NCI-H1436 treated with DMSO at 0.1 percent for 48 hours (cell line): Measurements from ENCODE around the gene KRT35.

Source experiments
- DNase-seq: peaks from one replicate; lab custom pipeline; 2025; lab: John Stamatoyannopoulos, UW

The KRT35 gene

DNA sequence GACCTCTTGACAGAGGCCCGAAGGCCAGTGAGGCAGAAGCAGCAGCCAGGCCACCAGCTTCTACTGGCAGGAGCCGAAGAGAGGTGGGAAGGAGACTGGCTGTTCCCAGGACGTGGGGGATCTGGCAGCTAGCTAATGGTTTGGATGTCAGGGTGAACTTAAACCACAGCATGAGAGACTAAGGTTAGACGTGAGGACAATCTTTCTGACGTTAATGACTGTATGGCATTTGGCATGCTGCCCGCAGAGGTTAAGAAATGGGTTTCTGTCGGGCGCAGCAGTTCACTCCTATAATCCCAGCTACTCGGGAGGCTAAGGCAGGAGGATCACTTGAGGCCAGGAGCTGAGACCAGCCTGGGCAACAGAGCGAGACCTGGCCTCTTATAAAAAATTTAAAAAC, 30.8 kb upstream of the KRT35 start:
- DNase-seq, result no peak

DNA sequence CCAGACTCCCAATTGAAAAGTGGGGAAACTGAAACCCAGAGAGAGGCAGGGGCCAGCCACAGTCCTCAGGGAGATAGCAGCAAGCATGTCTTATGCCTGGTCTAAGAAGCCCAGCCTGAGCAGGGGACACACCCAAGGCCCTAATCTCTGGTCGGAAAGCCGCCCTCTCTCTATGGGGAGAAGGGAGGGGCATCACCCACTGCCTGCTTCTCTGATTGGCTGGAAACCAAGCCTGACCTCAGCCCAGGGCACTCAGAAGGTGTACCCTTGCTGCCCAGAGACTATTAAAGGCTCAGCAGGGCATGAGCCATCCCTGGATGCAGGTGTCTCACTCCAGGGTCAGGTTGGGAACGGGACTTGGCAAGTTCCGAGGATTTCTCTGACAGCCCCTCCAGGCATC, 30.2 kb upstream of the KRT35 start:
- no peak for DNase-seq

- DNase-seq, result no peak
These were observed 29.5 kb upstream of the KRT35 start for GRCh38 chr17:41510251-41511065.

DNA sequence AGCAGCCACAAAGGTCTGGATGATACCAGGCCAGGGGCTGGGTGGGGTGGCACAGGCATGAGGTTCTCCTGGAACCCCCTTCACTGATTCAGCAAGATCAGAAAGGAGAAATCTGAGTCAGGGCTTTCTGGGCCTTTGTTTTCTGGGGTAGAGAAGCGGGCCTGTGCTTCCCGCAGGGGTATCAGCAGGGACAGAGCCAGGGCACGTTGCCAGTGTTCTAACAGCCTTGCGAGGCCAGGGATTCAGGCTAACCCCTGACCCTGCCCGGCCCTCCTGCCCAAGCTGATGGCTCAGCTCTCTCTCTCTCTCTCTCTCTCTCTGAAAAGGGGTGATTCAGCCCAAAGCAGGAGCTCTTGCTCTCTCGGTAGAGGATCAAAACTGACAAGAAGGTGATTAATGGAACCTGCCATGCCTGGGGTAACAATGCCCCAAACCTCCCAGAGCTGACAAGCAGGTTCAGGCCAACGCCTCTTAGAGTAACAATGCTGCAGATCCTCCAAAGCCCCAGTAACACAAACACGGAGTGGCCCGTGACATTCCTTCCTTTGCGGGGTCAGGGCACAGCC, 26.4 kb upstream of the KRT35 start:
- DNase-seq, result no peak

GRCh38 chr17:41505809-41506767, 25.1 kb upstream of the KRT35 start:
- DNase-seq, result no peak

DNA sequence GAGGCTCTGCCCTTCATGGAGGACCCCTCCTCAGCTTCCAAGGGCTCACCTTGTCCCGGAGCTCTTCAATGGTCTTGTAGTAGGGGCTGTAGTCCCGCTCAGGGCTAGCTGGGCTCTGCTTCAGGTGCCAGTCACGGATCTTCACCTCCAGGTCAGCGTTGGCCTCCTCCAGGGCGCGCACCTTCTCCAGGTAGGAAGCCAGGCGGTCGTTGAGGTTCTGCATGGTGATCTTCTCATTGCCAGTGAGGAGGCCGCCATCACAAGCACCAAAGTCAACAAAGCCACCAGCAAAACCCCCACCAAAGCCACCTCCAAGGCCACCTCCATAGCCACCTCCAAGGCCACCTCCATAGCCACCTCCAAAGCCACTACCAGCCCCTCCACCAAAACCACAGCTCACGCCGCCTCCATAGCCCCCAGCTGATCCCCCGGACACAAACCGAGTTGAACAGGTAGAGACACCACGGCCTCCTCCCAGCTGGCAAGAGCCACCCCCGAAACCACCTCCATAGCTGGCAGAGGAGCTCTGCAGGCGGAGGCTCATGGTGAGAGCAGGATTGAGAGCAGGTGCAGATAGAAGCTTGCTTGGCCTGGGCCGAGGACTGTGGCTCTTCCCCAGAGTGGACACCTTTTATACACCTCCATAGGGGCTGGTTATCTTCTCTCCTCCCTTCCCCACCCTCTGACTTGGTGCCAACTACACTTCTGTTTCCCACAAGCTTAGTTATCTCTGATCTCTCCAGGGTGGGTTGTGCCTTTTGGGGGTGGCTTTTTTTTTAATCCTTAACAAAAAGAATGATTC, 24.3 kb upstream of the KRT35 start, which contains the start of gene KRT13:
Gene KRT13 (minus strand): TSS at position 606 of the 802 bp plus-strand sequence. CDS start 62 bp downstream, at position 544.
- no peak for DNase-seq

DNA sequence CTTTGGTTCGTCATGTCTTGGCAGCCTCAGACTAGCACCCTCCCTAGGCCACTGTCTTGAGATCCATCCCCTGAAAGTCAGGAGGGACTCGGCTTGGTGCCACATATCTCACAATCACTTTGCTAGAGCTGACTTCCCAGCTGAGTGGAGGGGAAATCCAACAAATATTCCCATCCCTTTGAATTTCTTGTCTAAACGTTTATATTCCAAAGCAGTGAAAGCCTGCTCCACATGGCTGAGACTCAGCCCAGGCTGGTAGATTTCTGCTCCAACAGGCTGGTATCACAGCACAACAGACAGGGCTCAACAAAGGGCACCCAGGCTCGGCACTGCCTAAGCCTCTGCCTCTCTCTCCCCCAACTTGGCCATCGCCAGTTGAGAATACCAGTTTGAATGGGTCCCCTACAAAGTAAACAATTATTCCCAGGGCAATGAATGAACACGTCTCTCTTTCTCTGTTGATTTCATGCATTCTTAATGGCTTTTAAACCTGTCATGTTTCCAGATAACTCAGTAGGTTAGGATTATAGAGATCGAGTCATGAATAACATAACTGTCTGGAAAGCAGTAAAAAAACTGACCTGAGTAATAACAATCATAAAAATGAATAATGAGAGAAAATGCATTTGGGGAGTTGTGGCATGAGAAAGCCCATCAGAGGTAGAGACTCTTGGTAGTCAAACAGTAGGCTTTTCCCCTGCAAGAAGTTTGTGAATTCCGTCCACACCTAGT, 23.5 kb upstream of the KRT35 start:
- no peak for DNase-seq

DNA sequence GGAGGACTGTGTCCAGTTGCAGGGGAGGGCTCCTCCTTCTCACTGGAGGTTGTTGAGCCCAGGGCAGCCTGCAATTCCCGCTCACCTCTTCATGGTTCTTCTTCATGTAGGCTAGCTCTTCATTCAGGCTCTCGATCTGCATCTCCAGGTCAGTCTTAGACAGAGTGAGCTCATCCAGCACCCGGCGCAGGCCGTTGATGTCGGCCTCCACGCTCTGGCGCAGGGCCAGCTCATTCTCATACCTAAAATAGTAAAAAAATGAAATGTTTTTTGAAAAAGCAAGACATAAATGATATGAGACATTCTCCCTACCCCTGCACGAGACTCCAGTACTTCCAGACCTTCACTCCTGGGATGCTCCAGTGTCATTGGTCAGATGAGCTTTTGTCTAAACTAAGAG, 22.3 kb upstream of the KRT35 start:
- no peak for DNase-seq

DNA sequence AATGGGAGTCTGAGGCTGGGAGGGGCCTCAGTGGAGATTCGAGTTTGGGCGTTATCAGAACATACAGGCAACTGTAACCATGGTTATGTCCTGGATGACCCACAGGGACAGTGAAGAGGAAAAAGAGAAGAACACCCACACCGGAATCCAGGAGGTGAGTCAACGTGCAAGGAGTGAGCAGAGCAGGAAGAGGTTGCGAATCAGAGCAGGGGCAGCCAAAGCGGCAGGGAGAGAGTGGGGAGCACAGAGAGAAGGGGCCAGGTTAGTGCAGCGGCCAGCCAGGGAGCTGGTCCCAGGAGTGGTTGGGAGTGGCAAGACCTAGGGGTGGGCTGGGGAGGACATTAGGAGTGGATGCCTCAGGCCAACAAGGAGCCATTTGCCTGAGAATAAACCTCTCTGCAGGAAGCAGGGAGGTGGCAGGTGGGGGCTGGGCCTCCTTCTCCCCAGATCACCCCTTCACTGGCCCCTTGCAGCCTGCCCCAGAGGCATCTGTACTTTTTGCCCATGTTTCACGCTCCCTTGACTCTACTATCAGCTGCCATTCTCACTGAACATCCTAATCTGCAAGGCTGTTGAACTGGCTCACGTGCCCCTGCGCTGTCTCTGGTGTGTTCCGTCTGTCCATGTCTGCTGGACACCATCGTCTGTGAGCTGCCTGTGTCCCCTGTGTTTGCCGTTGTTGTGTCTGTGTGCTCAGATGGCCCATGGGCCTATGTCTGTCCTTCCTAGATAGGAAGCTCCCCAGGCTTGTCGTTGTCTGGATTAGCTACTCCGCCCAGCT, 19.4 kb upstream of the KRT35 start:
- DNase-seq, result no peak

DNA sequence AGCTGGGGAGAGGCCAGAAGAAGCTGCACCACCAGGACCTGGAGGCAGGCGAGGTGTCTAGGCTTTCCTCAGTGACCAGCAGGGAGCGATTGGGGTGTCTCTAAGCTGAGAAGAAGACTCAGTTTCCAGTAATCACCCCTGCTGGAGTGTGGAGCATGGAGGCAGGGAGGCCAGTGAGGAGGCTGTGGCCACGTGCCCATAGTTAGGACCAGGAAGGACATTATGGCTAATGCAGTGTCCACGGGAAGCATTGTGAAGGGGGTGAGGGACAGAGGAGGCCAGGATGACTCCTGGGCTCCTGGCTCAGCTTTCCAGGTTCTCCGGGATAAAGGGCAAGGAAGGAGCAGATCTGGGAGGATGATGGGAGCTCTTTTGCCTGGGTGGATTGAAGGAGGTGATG, 18.8 kb upstream of the KRT35 start:
- DNase-seq, result no peak

- DNase-seq, result no peak
These were observed 17.3 kb upstream of the KRT35 start for GRCh38 chr17:41498276-41498675.

DNA sequence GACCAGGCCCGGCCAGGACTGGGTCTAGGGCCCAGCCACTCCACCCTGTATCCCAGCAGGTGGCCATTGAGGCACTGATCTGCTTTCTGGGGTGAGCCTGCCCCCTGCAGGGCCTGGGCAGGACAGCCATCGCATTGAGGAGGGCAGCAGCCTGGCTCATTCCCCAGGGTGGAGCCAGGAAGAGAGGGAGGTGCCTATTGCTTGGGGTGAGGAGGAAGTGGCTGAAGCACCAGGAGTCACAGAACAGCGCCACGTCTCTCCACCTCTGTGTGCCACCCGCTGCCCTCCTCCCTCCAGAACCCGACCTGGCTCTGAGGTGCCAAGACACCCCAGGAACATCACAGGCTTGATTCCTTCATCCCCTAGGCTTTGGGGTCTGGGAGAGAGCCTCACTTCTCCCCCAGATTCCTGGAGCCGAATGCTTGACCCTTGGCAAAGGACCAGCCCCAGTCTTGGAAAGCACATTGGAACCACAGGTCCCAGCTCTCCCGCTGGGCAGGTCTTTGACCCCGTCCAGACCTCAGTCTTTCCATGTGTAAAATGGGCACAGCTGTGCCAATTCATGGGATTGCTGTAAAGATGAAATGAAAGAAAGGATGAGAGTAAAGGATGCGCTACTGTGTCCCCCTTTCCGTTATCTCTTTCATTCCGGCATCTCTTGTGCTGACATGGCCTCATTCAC, 16.0 kb upstream of the KRT35 start:
- peak; percentile 77 for DNase-seq

GRCh38 chr17:41494524-41494923, 13.6 kb upstream of the KRT35 start:
- DNase-seq, result no peak

DNA sequence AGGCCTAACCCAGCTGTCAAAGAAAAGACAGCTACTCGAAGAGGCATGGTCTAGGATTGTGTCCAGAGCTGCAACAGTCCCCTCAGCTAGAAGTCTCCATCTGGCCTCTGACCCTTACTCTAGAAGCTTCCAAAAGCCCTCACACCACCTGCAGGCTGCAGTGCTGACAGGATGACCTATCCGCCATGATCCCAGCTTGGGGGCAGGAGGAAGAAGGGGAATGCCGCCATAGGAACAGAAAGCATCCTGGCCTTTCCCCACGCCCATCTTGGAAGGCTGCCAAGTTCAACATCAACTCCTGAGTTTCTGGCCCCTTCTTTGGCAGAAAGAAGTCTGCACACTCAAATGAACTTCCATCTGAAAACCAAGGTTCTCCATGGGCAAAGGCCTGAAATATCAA, 11.8 kb upstream of the KRT35 start:
- no peak for DNase-seq

GRCh38 chr17:41492351-41492750, 11.4 kb upstream of the KRT35 start:
- no peak for DNase-seq

DNA sequence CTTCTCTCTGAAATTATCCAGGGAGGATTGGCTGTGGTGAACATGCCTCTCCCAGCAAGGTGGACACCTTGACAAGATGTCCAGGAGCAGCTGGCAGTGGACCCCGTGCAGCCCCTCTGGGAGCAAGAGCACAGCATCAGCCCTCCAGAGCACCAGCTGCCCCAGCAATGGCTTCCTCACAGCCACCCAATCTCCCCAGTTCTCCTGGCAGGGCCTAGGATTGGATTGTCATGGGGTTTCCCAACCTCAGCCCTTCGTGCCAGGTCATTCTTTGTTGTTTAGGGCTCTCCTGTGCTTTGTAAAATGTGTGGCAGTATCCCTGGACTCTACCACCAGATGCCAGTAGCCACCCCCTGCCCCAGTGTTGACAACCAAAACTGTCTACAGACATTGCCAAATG, 10.5 kb upstream of the KRT35 start:
- DNase-seq, result no peak

- DNase-seq, result no peak
These were observed 9.3 kb upstream of the KRT35 start for GRCh38 chr17:41490000-41490990.

DNA sequence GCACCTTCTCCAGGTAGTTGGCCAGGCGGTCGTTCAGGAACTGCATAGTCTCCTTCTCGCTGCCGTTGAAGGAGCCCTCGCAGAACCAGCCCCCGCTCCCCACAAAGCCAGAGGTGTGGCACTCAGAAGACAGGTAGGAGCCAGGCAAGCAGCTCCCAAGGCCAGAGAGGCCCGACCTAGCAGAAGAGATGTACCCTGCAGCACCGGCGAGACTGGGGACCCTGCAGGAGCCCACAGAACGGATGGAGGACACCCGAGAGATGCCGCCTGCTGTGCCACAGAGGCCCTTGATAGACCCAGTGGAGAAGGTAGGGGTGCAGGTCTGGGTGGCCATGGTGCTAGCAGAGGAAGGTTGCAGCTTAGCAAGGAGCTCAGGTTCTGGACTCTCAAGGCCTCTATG, 8.6 kb upstream of the KRT35 start, which contains the start of gene KRT36:
Gene KRT36 (minus strand): TSS at position 380 of the 400 bp plus-strand sequence. CDS start 46 bp downstream, at position 334.
- DNase-seq, result no peak
